HG02571 (cell line): Measurements from ENCODE around the gene GNA12.

Source experiments
- ATAC-seq: cut with Tn5 transposase; IDR thresholded peaks from one replicate; pipeline ENCODE4 v1.9.1; 2021; ENCODE audit warnings: mild to moderate bottlenecking, moderate library complexity; ENCODE audit not compliant: unreplicated experiment

Gene GNA12

GRCh38 chr7:2785071-2785500 lies 59.0 kb downstream of the GNA12 start:
- no peak for ATAC-seq

DNA sequence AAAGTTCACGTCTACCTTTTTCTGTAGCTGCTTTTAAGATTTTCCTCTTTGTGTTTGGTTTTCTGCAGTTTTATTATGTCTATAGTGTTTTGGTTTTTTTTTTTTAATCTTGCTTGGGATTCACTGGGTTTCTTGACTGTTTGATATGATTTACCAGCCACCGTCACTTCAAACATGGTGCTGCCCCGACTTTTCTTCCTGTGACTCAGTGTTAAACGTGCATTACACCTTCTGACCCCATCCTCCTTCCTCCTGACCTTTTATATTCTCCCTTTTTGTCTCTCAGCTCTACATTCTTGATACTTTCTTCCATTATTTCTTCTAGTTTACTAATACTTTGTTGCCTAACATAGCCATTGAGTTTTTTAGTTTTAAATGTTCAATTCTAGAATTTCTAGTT lies 61.5 kb downstream of the GNA12 start:
- ATAC-seq, result no peak

DNA sequence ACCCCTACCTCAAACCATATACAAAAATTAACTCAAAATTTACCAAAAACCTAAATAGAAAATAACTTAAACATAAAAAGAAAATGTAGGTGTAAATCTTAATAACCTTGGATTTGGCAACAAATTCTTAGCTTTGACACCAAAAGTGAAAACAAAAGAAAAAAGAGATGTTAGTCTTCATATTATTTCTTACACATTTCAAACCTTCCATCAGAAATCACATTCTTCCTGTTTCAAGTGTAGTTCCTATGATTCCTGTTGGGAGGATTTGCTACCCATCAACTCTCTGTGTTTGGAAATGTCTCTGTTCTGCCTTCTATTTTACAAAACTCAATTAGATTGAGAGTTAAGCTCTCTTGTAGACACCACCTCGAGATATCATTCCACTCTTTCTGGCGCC lies 62.0 kb downstream of the GNA12 start:
- no peak for ATAC-seq

DNA sequence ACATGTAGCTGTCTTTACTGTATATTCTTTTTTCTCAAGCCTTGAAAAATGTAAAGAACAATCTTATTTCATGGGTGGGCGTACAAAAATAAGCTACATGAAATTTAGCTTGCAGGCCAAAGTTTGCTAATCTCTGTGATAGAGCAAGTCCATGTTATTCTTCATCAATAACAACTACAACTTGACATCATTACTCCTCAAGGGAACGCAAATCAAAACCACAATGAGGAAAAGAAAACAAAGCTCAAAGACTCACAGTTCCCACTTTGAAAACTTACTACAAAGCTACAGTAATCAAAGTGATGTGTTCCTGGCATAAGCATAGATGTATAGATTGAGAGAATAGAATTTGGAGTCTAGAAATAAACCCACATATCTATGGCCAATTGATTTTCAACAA lies 62.5 kb downstream of the GNA12 start:
- ATAC-seq, result no peak

- ATAC-seq, result no peak
These were observed 65.1 kb downstream of the GNA12 start for GRCh38 chr7:2779051-2779450.

DNA sequence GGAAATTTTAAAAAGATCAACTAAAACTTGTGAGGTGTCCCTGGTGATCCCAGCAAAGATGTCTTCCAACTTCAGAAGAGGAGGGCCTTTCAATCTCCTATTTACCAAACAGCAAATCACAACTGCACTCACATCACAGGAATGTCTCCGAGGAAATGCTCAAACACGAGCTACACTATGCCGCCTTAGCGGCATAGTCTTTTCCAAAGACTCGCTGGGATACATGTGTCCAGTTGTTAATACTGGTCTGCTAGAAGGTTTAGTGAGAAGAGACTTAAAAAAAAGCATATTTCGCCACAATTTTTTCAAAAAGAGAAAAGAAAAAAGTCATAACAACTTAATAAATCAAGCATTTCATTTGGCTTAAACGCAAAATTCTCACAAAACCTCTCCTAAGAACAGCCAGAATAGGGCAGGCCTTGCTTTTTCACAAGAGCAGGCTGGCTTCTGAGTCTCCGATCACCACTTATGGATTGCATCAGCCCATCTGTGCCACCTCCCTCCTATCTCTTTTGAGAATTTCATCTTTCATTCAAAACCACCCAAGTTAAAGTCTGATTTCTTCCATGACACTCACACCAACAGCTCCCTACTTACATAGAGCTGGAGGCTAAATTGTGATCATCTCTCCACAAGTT lies 66.1 kb downstream of the GNA12 start:
- no peak for ATAC-seq

DNA sequence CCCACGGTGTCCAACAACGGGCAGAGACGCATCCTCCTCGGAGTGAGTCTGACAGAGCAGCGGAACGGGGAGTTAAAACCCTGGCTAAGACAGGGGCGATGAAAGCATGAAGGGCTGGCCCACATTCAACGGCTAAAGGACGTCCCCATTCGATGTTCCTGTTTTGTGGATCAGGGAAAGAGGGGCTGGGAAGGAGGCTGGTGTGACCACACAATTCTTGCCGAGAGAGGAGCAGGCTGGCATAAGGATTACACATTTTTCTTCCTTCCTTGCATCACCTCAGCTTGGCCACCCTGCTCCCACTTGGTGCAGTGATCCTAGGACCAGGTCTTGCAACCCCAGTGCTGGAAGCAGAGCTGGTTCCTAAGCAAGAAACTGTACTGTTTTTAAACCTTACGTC lies 67.7 kb downstream of the GNA12 start:
- no peak for ATAC-seq

DNA sequence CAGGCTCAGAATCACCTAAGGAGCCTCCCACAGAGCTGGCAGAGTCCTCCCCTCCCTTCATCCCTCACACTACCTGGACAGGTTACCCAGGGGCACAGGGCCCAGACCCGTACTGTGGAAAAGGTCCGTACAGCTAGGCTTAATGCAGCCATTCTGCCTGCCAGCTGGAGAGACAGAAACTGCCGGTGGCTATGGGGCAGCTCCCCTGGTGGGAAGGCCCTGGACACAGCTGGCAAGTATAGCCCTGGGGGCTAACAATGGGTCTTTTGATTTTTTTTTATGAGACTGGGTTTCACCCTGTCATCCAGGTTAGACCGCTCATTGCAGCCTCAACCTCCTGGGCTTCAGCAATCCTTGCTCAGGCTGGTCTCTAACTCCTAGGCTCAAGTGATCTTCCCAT lies 68.3 kb downstream of the GNA12 start:
- ATAC-seq, result no peak

GRCh38 chr7:2775376-2775775 lies 68.7 kb downstream of the GNA12 start:
- no peak for ATAC-seq

- no peak for ATAC-seq
These were observed 69.2 kb downstream of the GNA12 start for GRCh38 chr7:2774935-2775334.

DNA sequence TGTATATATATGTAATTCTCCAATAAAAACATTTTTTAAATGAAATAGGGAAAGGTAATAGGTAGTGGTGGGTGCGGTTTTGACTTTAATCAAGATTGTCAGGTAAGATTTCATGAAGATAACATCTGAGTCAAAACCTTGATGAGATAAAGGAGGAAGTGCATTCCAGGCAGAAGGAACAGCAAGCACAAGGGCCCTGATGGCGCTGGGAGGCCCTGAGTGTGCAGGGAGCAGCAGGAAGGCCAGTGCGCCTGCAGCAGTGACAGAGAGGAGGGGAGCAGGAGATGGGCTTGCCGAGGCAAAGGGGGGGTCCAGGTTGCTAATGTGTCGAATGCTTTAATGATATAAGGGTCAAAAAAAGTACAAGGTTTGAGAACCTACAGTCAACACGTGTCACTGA lies 69.8 kb downstream of the GNA12 start:
- ATAC-seq, result no peak

- no peak for ATAC-seq
These were observed 70.5 kb downstream of the GNA12 start for GRCh38 chr7:2773608-2774007.

GRCh38 chr7:2771274-2771731 lies 72.8 kb downstream of the GNA12 start:
- ATAC-seq, result no peak

GRCh38 chr7:2764621-2765020 lies 79.5 kb downstream of the GNA12 start:
- no peak for ATAC-seq

DNA sequence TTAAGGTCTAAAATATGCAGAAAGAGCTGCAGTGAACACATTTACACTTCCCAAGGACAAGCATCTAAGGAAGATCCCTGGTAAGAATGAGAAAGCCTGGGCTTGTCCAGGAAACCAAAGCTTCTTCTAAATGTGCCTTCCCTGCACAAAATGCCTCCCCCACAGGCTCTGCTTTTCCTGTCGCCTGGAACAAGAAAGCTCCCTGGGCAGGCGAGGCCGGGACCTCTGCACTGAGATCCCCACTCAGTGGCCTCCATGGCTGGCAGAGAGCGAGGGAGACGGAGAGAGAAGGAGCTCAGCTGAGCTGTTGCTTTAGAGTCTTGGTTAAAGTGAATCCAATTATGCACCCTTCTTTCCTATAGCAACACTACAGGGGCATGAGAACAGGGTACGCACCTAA lies 80.5 kb downstream of the GNA12 start:
- no peak for ATAC-seq

DNA sequence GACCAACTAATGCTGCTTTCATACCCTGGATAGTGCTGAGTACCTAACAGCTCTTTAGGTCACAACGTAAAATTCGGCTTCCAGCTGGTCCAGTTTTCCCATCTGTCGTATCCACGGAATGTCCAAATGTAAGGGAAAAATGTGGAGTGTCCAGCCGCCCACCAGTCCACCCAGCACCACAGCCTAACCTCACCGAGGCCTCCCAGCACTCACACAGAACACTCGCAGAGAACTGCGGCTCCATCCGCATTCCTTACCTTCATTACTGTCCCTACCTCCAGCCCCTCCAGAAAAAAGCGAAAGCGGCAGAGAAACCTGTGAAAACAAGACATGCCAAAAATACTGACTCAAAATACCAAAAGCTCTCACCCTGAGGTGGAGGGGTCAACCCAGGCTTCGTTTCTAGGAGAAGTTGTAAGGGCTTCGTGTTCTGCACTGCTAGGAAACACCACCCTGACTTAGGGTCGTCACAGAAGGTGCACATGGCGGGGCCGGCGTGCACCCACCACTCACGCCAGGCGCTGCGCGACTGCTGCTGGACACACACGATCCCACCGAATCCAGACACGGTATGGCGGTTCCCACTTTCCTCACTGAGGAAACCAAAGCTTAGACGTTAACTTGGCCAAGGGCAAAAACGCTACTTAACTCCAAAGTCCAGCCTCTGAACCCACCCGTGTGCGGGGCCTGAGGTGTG lies 82.2 kb downstream of the GNA12 start:
- ATAC-seq, result no peak

DNA sequence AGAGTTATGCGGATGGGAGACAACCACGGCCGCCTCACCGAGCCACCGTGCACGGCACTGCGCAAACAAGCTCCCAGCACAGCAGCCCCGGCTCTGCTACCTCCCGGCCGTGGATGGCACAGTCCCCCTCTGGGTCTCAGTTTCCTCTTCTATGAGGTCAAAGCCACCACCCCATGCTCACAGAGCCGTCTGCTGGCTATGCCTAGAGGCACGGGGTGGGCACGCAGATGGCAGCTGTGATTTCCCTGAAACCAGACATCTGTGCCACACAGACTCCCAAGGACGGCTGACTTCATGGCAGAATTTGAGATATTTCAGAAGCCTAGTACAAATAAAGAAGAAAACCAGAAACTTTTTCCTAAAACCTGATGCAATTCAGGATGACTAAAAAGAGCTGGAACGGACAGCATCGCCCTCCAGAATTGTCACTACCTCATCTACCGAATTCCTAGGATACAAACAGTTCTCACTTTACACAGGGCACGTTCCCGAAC lies 82.9 kb downstream of the GNA12 start:
- ATAC-seq, result no peak

GRCh38 chr7:2760098-2760889 lies 83.8 kb downstream of the GNA12 start:
- no peak for ATAC-seq

DNA sequence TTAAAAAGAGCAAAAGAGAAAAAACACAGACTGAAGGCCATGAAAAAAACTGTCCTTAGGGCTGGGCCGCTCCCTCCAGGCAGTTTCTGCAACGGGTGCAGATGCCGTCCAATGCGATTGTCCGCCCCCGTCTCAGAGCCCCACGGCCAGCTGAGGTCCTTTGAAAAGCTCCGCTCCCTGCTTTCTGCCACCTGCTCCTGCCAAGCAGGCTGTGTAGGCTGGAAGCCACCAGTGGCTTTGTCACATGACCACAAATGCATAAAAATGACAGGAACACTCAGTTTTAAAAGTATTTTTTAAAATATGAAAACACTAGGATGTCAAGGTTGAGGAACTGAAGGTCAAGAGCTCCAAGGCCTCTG lies 84.4 kb downstream of the GNA12 start:
- no peak for ATAC-seq

DNA sequence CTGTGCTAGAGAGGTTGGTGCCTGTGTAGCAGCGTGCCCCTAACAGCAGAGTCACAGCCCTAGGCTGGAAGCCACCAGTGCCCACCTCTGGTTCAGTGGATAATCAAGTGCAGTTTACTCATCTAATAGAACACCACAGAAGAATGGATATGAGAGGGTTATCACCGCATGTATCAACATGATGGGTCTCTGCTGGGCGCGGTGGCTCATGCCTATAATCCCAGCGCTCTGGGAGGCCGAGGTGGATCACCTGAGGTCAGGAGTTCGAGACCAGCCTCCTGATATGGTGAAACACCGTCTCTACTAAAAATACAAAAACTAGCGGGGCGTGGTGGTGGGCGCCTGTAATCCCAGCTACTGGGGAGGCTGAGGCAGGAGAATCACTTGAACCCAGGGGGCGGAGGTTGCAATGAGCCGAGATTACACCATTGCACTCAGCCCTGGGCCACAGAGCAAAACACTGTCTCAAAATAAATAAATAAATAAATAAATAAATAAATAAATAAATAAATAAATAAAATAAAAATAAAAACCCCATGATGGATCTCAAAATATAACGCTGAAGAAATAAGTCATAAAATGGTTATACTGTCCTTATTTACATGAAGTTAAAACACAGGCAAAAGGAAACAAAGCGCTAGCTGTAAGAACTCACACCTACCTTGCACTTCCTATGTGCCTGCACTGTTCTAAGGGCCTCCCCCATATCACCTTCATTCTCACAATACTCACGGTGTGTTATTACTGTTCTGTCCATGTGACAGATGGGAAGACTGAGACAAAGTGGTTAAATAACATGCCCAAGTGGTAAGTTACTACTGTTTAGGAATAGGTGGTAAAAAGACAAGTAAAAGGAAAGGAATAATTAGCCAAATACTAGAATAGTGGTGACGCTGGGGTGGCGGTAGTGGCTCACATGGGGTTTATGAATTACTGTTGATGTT lies 85.2 kb downstream of the GNA12 start:
- ATAC-seq, result no peak
